ENCODE results near the gene NOTCH1.

NOTCH1 gene

GRCh38 chr9:136538599-136539426, 7.0 kb downstream of the NOTCH1 start:
- H3K4me3 ChIP-seq (ENCODE audit: low read depth, low read length), result no peak overlapping the region
- peaks cover 23% of the 10 kb centered on the region for H3K36me3 ChIP-seq (ENCODE audit: control insufficient read depth, insufficient read depth, low read length)
- no peaks in the 10 kb centered on the region for H3K9me3 ChIP-seq (ENCODE audit: control insufficient read depth, insufficient read depth, low read length)
- no peak overlapping the region for H3K9ac ChIP-seq (ENCODE audit: low read depth, low read length)
- no peaks in the 10 kb centered on the region for H3K27me3 ChIP-seq (ENCODE audit: control insufficient read depth, insufficient read depth, low read length)
- no peaks in the 10 kb centered on the region for H3K4me1 ChIP-seq (ENCODE audit: control insufficient read depth, insufficient read depth, low read length)

GRCh38 chr9:136537896-136538598, 7.8 kb downstream of the NOTCH1 start:
- Histone ChIP-seq H3K9ac (ENCODE audit: low read depth, low read length) (no peak overlapping the region), H3K36me3 (ENCODE audit: control insufficient read depth, insufficient read depth, low read length) (peaks cover 19% of the 10 kb centered on the region)

GRCh38 chr9:136537411-136537810, 8.4 kb downstream of the NOTCH1 start:
- H3K9me3 ChIP-seq (ENCODE audit: control insufficient read depth, insufficient read depth, low read length), result no peaks in the 10 kb centered on the region
- no peaks in the 10 kb centered on the region for H3K27me3 ChIP-seq (ENCODE audit: control insufficient read depth, insufficient read depth, low read length)
- no peak overlapping the region for H3K9ac ChIP-seq (ENCODE audit: low read depth, low read length)
- no peak overlapping the region for H3K4me3 ChIP-seq (ENCODE audit: low read depth, low read length)
- H3K4me1 ChIP-seq (ENCODE audit: control insufficient read depth, insufficient read depth, low read length), result no peaks in the 10 kb centered on the region
- peaks cover 16% of the 10 kb centered on the region for H3K36me3 ChIP-seq (ENCODE audit: control insufficient read depth, insufficient read depth, low read length)

More at GRCh38 chr9:136537896-136538598, 7.8 kb downstream of the NOTCH1 start:
- H3K27me3 ChIP-seq (ENCODE audit: control insufficient read depth, insufficient read depth, low read length), result no peaks in the 10 kb centered on the region
- no peak overlapping the region for H3K4me3 ChIP-seq (ENCODE audit: low read depth, low read length)
- H3K9me3 ChIP-seq (ENCODE audit: control insufficient read depth, insufficient read depth, low read length), result no peaks in the 10 kb centered on the region
- H3K4me1 ChIP-seq (ENCODE audit: control insufficient read depth, insufficient read depth, low read length), result no peaks in the 10 kb centered on the region

- Histone ChIP-seq H3K36me3 (ENCODE audit: control insufficient read depth, insufficient read depth, low read length) (peaks cover 14% of the 10 kb centered on the region), H3K9me3 (ENCODE audit: control insufficient read depth, insufficient read depth, low read length) (no peaks in the 10 kb centered on the region), H3K4me3 (ENCODE audit: low read depth, low read length) (no peak overlapping the region), H3K27me3 (ENCODE audit: control insufficient read depth, insufficient read depth, low read length) (no peaks in the 10 kb centered on the region), H3K9ac (ENCODE audit: low read depth, low read length) (no peak overlapping the region), H3K4me1 (ENCODE audit: control insufficient read depth, insufficient read depth, low read length) (no peaks in the 10 kb centered on the region)
Measured at GRCh38 chr9:136536721-136537241, 9.1 kb downstream of the NOTCH1 start.

- Histone ChIP-seq H3K36me3 (ENCODE audit: control insufficient read depth, insufficient read depth, low read length) (peaks cover 8% of the 10 kb centered on the region), H3K27me3 (ENCODE audit: control insufficient read depth, insufficient read depth, low read length) (no peaks in the 10 kb centered on the region), H3K9ac (ENCODE audit: low read depth, low read length) (no peak overlapping the region), H3K9me3 (ENCODE audit: control insufficient read depth, insufficient read depth, low read length) (no peaks in the 10 kb centered on the region), H3K4me1 (ENCODE audit: control insufficient read depth, insufficient read depth, low read length) (no peaks in the 10 kb centered on the region), H3K4me3 (ENCODE audit: low read depth, low read length) (no peak overlapping the region)
Measured at GRCh38 chr9:136536051-136536720, 9.7 kb downstream of the NOTCH1 start.

GRCh38 chr9:136535070-136535469, 10.8 kb downstream of the NOTCH1 start:
- Histone ChIP-seq H3K9me3 (ENCODE audit: control insufficient read depth, insufficient read depth, low read length) (no peaks in the 10 kb centered on the region), H3K4me3 (ENCODE audit: low read depth, low read length) (no peak overlapping the region), H3K4me1 (ENCODE audit: control insufficient read depth, insufficient read depth, low read length) (no peaks in the 10 kb centered on the region), H3K9ac (ENCODE audit: low read depth, low read length) (no peak overlapping the region), H3K36me3 (ENCODE audit: control insufficient read depth, insufficient read depth, low read length) (peaks cover 4% of the 10 kb centered on the region), H3K27me3 (ENCODE audit: control insufficient read depth, insufficient read depth, low read length) (no peaks in the 10 kb centered on the region)

GRCh38 chr9:136534366-136534765, 11.5 kb downstream of the NOTCH1 start:
- no peak overlapping the region for H3K4me3 ChIP-seq (ENCODE audit: low read depth, low read length)
- peaks cover 4% of the 10 kb centered on the region for H3K36me3 ChIP-seq (ENCODE audit: control insufficient read depth, insufficient read depth, low read length)
- no peak overlapping the region for H3K9ac ChIP-seq (ENCODE audit: low read depth, low read length)
- no peaks in the 10 kb centered on the region for H3K27me3 ChIP-seq (ENCODE audit: control insufficient read depth, insufficient read depth, low read length)
- no peaks in the 10 kb centered on the region for H3K9me3 ChIP-seq (ENCODE audit: control insufficient read depth, insufficient read depth, low read length)
- no peaks in the 10 kb centered on the region for H3K4me1 ChIP-seq (ENCODE audit: control insufficient read depth, insufficient read depth, low read length)

- no peaks in the 10 kb centered on the region for H3K27me3 ChIP-seq (ENCODE audit: control insufficient read depth, insufficient read depth, low read length)
- H3K4me1 ChIP-seq (ENCODE audit: control insufficient read depth, insufficient read depth, low read length), result no peaks in the 10 kb centered on the region
Measured at GRCh38 chr9:136533775-136534157, 12.1 kb downstream of the NOTCH1 start.

GRCh38 chr9:136532799-136533774, 12.8 kb downstream of the NOTCH1 start:
- no peak overlapping the region for H3K9ac ChIP-seq (ENCODE audit: low read depth, low read length)
- H3K9me3 ChIP-seq (ENCODE audit: control insufficient read depth, insufficient read depth, low read length), result no peaks in the 10 kb centered on the region
- H3K4me1 ChIP-seq (ENCODE audit: control insufficient read depth, insufficient read depth, low read length), result no peaks in the 10 kb centered on the region
- no peak overlapping the region for H3K4me3 ChIP-seq (ENCODE audit: low read depth, low read length)
- H3K27me3 ChIP-seq (ENCODE audit: control insufficient read depth, insufficient read depth, low read length), result no peaks in the 10 kb centered on the region
- peaks cover 4% of the 10 kb centered on the region for H3K36me3 ChIP-seq (ENCODE audit: control insufficient read depth, insufficient read depth, low read length)

More at GRCh38 chr9:136533775-136534157, 12.1 kb downstream of the NOTCH1 start:
- H3K36me3 ChIP-seq (ENCODE audit: control insufficient read depth, insufficient read depth, low read length), result peaks cover 4% of the 10 kb centered on the region
- no peak overlapping the region for H3K9ac ChIP-seq (ENCODE audit: low read depth, low read length)
- H3K9me3 ChIP-seq (ENCODE audit: control insufficient read depth, insufficient read depth, low read length), result no peaks in the 10 kb centered on the region
- no peak overlapping the region for H3K4me3 ChIP-seq (ENCODE audit: low read depth, low read length)

GRCh38 chr9:136531904-136532798, 13.7 kb downstream of the NOTCH1 start:
- Histone ChIP-seq H3K9ac (ENCODE audit: low read depth, low read length) (no peak overlapping the region), H3K4me3 (ENCODE audit: low read depth, low read length) (no peak overlapping the region), H3K36me3 (ENCODE audit: control insufficient read depth, insufficient read depth, low read length) (peaks cover 4% of the 10 kb centered on the region), H3K27me3 (ENCODE audit: control insufficient read depth, insufficient read depth, low read length) (no peaks in the 10 kb centered on the region), H3K9me3 (ENCODE audit: control insufficient read depth, insufficient read depth, low read length) (no peaks in the 10 kb centered on the region), H3K4me1 (ENCODE audit: control insufficient read depth, insufficient read depth, low read length) (no peaks in the 10 kb centered on the region)

Data from iPS-15b (cell line).